Activated CD8-positive, alpha-beta T cell treated with anti-CD3 and anti-CD28 coated beads for 36 hours (primary cell): Measurements from ENCODE around the gene PSMD4. TPM values are rescaled to one million over a fixed set of nuclear protein-coding genes. Genes with fewer than 3 reads are reported as not detected.

ENCODE experiments used
- ATAC-seq: fragments of 200-7000 bp; cut with Tn5 transposase; one replicate; pipeline ENCODE4 v1.10.0; 2021; ENCODE audit warnings: mild to moderate bottlenecking, moderate library complexity
- CTCF ChIA-PET: fragments of 350-600 bp; sonication (Branson Sonifier 250); formaldehyde crosslinking; loops from one replicate; lab custom pipeline; 2021; ENCODE audit warnings: antibody characterized with exemption; lab: Charles Lee
- POLR2A ChIA-PET: fragments of 350-600 bp; sonication (Branson Sonifier 250); formaldehyde crosslinking; loops from one replicate; lab custom pipeline; 2021; ENCODE audit warnings: antibody characterized with exemption; lab: Charles Lee
- DNase-seq: peaks from one replicate; pipeline ENCODE4 v3.0.0-alpha.2; 2020
- H3K27ac Mint-ChIP-seq: one replicate; pipeline ENCODE4 v1.8.0; 2021; ENCODE audit warnings: mild to moderate bottlenecking, mixed read lengths
- H3K27me3 Mint-ChIP-seq: one replicate; pipeline ENCODE4 v1.8.0; 2021; ENCODE audit warnings: mixed read lengths
- H3K36me3 Mint-ChIP-seq: one replicate; pipeline ENCODE4 v1.8.0; 2021; ENCODE audit warnings: low read depth, mixed read lengths
- H3K4me1 Mint-ChIP-seq: one replicate; pipeline ENCODE4 v1.8.0; 2021; ENCODE audit warnings: low read depth, mixed read lengths
- H3K4me3 Mint-ChIP-seq: one replicate; pipeline ENCODE4 v1.8.0; 2021; ENCODE audit warnings: mild to moderate bottlenecking, moderate library complexity, mixed read lengths
- H3K9me3 Mint-ChIP-seq: one replicate; pipeline ENCODE4 v1.8.0; 2021; ENCODE audit warnings: mixed read lengths
- intact Hi-C: fragments of 100-400 bp; cut with micrococcal nuclease; formaldehyde crosslinking; loops from one replicate; pipeline ENCODE4 v1.10.0; 2022
- total RNA-seq, 2 experiments: library from RNA; stranded (reverse); gene quantifications; one replicate each; pipeline ENCODE4 v1.2.3, GENCODE V29; 2021
- TF ChIP-seq, protein P1 (sequence below): fragments of 200-600 bp; IDR thresholded peaks from one replicate; pipeline ENCODE4 v1.8.0; 2022; ENCODE audit warnings: antibody characterized with exemption, mild to moderate bottlenecking

The PSMD4 gene
- total RNA-seq, 2 experiments from 2014 or later = 203 to 214 TPM

DNA sequence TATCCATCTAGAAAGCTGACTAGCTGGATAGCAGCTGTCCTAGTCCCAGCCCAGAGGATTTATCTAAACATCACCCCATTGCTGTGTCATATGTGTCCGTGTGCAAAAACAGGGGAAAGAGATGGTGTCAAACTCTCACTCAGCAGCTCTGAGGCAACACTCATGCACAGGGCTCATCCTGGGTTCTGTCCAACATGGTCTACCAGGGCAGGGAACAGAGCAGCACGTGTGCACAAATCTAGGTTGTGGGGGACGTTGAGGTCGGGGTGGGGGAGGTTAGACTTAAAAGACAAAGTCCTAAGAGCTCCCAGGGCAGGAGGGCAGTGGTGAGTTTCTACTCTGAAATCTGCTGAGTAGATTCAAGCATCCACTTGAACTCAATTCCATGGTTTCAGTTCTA, 56.5 kb downstream of the PSMD4 start:
- H3K36me3 Mint-ChIP-seq = peaks cover 24% of the 10 kb centered on the region
- intact Hi-C loops = no loop called here
- H3K4me1 Mint-ChIP-seq = peaks cover 27% of the 10 kb centered on the region
- TF ChIP-seq, protein P1, sequence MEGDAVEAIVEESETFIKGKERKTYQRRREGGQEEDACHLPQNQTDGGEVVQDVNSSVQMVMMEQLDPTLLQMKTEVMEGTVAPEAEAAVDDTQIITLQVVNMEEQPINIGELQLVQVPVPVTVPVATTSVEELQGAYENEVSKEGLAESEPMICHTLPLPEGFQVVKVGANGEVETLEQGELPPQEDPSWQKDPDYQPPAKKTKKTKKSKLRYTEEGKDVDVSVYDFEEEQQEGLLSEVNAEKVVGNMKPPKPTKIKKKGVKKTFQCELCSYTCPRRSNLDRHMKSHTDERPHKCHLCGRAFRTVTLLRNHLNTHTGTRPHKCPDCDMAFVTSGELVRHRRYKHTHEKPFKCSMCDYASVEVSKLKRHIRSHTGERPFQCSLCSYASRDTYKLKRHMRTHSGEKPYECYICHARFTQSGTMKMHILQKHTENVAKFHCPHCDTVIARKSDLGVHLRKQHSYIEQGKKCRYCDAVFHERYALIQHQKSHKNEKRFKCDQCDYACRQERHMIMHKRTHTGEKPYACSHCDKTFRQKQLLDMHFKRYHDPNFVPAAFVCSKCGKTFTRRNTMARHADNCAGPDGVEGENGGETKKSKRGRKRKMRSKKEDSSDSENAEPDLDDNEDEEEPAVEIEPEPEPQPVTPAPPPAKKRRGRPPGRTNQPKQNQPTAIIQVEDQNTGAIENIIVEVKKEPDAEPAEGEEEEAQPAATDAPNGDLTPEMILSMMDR = no peak
- H3K9me3 Mint-ChIP-seq = no peaks in the 10 kb centered on the region
- ChIA-PET CTCF (interaction anchor here (0.8 to 14.1 kb wide), 5 partner anchors 10 to 99 kb away, joined by 3 to 179 read pairs (median 9); no protein-coding TSS in a partner anchor), POLR2A (interaction anchor here (0.6 to 10.6 kb wide), 14 partner anchors 10 to 295 kb away, joined by 3 to 120 read pairs (median 6); partner anchors contain the start of genes PI4KB, PSMB4, VPS72 and ZNF687)
- peak overlapping the region; percentile 97 for H3K27ac Mint-ChIP-seq
- ATAC-seq (no peak), DNase-seq (no peak)
- H3K4me3 Mint-ChIP-seq = no peak overlapping the region
- no peaks in the 10 kb centered on the region for H3K27me3 Mint-ChIP-seq

DNA sequence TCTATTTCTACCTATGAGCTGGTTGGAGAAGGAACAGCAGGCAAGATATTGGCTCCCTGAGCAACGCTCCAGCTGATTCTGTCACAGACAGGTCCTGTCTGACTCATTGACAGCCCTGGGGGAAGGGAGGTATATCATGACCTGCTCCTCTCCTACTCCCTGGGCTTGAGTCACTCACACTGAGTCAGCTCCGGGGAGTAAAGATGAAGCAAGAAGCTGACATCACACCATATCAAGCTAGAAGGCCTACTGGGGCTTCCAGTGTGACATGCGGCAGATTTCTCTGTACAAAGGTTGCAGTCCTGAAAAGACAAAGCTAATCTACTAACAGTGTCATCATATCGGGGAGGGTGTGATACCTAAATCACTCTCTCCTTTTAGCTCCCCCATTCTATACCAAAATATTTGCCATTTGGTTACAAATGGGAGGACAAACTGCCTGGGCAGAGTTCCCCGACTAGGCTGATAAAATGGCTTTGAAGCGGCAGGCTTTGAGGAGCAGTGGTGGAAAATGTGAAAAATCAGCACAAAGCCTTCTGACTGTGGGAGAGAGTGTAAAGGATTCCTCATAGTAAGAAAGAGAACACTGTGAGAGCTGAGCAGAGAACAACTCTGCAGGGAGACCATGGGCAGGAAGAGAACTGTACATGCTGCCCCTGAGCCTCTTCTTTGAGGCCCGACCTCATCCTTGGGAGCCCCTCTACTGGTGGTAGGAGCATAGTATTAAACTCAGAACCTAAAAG, 57.2 kb downstream of the PSMD4 start:
- TF ChIP-seq, protein P1 = no peak
- DNase-seq (peak; percentile 93), ATAC-seq (peak; percentile 100)
- peaks cover 19% of the 10 kb centered on the region for H3K36me3 Mint-ChIP-seq
- peak overlapping the region; percentile 97 for H3K27ac Mint-ChIP-seq
- no peaks in the 10 kb centered on the region for H3K9me3 Mint-ChIP-seq
- peaks cover 27% of the 10 kb centered on the region for H3K4me1 Mint-ChIP-seq
- ChIA-PET POLR2A (interaction anchor here (0.5 to 10.6 kb wide), 15 partner anchors 10 to 294 kb away, joined by 3 to 120 read pairs (median 5); partner anchors contain the start of genes PI4KB, PSMB4, RFX5 and VPS72), CTCF (interaction anchor here (0.8 to 14.1 kb wide), 8 partner anchors 8 to 100 kb away, joined by 3 to 179 read pairs (median 4); partner anchors contain the start of gene PI4KB)
- intact Hi-C loops = no loop called here
- peak overlapping the region; percentile 0 for H3K4me3 Mint-ChIP-seq
- no peaks in the 10 kb centered on the region for H3K27me3 Mint-ChIP-seq

DNA sequence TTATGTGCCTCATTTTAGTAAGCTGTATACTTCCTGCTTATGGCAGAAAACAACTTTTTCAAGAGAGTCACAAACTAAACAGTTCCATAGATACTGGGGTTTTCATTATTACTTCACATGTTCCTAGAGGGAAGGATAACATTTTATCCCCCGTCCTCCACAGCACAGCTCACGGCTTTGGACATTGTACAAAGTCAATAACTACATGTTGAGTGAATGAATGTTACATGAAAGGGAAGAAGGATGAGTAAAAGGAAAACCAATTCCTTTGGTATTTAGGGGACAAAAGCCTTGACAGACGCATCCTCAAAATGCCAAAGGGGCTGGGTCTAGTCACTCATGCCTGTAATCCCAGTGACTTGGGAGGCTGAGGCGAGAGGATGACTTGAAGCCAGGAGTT, 57.9 kb downstream of the PSMD4 start:
- no peak for ATAC-seq
- DNase-seq = no peak
- intact Hi-C loops = no loop called here
- Mint-ChIP-seq H3K27me3 (no peaks in the 10 kb centered on the region), H3K4me3 (peak overlapping the region; percentile 0), H3K36me3 (peaks cover 17% of the 10 kb centered on the region), H3K4me1 (peaks cover 27% of the 10 kb centered on the region), H3K9me3 (no peaks in the 10 kb centered on the region), H3K27ac (peak overlapping the region; percentile 97)
- TF ChIP-seq, protein P1 = no peak
- ChIA-PET POLR2A (interaction anchor here (0.5 to 10.6 kb wide), 8 partner anchors 13 to 35 kb away, joined by 3 to 120 read pairs (median 10); partner anchors contain the start of genes PI4KB, RFX5 and ZNF687), CTCF (interaction anchor here (0.6 to 14.1 kb wide), 8 partner anchors 8 to 213 kb away, joined by 3 to 179 read pairs (median 4); partner anchors contain the start of gene PI4KB)

DNA sequence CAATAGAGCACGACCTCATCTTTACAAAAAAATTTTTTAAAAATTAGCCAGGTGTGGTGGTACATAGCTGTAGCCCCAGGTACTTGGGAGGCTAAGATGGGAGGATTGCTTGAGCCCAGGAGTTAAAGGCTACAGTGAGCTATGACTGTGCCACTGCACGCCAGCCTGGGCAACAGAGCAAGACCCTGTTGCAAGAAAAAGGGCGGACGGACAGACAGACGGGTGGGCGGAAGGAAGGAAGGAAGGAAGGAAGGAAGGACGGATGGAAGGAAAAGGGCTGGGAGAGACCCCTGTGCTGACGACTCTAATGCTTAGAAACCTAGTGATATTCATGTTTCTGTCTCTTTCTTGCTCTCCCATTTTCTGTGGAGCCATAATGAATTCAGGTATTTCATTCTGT, 58.3 kb downstream of the PSMD4 start:
- TF ChIP-seq, protein P1 = no peak
- Mint-ChIP-seq H3K4me1 (peaks cover 27% of the 10 kb centered on the region), H3K27me3 (no peaks in the 10 kb centered on the region), H3K36me3 (peaks cover 18% of the 10 kb centered on the region), H3K9me3 (no peaks in the 10 kb centered on the region), H3K27ac (peak overlapping the region; percentile 97), H3K4me3 (no peak overlapping the region)
- CTCF ChIA-PET = interaction anchor here (0.6 to 14.1 kb wide), 7 partner anchors 8 to 213 kb away, joined by 3 to 179 read pairs (median 4); partner anchors contain the start of gene PI4KB
- intact Hi-C loops = no loop called here
- no peak for ATAC-seq
- POLR2A ChIA-PET = interaction anchor here (0.6 to 10.6 kb wide), 8 partner anchors 12 to 123 kb away, joined by 3 to 120 read pairs (median 7); partner anchors contain the start of genes PI4KB, VPS72 and ZNF687
- DNase-seq = no peak
